NCI-H187 treated with DMSO at 0.1 percent for 48 hours (cell line): ENCODE data around the gene TSPAN7.

Source experiments
- DNase-seq: peaks from one replicate; lab custom pipeline; 2025; lab: John Stamatoyannopoulos, UW

Gene TSPAN7

DNA sequence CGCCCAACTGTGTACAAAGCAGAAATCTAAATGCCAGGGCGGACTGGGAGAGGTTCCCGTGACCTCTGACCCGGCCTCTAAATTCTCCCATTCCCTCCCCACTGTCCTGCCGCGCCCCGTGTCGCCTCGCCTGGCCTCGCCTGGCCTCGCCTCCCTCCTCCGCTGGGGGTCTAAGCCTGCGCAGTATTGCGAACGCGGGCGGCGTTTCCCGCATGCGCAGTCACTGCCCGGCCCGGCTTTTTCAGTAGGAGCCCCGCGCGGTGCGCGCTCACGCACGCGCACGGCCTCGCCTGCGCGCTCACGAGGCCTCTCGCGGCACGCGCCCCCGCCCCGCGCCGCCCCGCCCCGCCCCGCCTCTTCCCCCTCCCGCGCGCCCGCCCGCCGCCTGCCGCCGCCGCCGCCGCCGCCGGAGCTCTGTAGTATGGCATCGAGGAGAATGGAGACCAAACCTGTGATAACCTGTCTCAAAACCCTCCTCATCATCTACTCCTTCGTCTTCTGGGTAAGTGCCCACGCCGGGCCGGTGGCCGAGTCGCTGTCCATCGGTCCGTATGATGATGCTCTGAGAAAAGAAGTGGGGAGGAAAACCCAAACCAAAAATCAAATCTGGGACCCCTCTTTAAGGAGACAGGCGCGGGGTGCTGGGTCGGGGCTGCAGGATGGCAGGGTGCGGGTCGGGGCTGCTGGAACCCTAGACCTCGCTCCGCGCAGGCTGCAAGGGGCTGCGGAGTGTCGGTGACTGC, at the start of gene TSPAN7:
Gene TSPAN7 (plus strand): TSS at position 417 of the 743 bp plus-strand sequence. CDS start 5 bp downstream, at position 422.
- DNase-seq: peak; percentile 5

GRCh38 chrX:38513112-38513742, 48.1 kb upstream of the TSPAN7 start:
- DNase-seq: no peak

DNA sequence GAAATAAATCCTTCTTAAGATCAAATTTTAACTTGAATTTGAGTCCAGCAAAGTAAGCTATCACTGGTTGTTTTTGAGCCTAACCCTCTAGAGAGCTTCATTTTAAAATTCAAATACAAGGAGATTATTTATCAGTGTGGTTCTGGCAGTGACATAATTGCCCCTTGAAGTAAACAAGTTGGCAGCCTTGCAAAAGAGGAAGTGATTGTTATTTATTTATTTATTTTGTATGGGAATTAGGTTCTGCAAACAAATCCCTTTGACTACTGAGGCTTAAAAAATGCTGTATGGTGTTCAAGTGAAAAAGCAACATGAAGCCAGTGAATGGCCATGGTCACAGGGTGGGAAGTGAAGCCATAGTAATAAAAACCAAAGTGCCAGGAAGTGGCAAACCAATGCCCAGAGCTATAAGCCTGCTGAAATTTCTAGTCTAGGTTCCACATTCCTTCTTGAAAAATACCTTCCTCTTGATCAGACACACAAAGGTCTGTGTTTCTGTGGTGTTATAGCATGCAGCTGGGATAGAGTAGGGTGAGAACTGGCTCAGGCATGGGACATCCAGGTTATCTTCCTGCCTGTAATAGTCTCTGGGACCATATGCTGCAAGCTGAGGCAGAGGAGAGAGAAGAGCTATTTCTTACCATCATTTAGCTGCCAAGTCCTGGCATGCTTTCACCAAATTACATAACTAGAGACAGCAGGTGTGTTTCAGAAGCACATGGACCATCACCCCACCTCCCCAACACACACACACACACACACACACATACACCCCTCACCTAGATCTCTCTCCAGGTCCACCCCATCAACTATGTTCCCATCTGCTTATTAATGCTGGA, 47.1 kb upstream of the TSPAN7 start:
- DNase-seq: no peak

DNA sequence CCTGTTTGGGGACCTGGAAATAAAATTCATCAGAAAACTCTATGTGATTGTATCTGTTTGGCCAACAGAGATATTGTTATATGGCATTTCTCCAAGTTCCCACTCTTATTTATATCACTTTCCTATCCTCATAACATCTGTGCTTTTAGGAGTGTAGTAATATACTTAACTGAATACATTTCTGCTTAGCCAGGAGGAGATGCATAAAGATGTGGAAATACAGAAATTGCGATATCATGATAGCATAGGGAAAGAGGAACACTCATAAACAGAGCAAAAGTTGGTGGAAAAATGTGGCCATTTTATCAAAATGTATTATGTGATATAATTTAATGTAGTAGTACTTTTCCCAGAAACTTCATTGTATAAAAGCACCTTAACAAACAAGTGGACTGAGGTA, 46.1 kb upstream of the TSPAN7 start:
- no peak for DNase-seq

GRCh38 chrX:38516196-38516774, 45.1 kb upstream of the TSPAN7 start:
- no peak for DNase-seq

GRCh38 chrX:38519651-38520050, 41.7 kb upstream of the TSPAN7 start:
- DNase-seq: no peak

GRCh38 chrX:38538134-38538533, 23.2 kb upstream of the TSPAN7 start:
- no peak for DNase-seq

DNA sequence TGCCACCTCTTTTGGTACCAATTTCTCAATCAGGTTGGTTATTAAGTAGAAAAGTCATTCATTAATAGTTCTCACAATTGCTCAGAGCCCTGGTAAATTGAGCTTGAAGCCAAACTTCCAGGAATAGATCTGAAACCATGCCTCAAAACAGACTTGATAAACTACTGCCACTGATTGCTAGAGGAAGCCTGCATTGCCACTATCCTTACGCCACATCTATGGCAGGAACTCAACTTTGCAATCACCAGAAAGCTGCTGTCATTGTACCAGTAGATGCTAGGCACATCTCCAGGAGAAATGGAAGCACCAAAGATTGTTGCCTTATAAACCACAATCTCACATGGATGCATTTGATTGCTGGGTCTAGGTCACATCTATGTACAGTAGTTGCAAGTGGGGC, 21.6 kb upstream of the TSPAN7 start:
- no peak for DNase-seq

- DNase-seq: no peak
Observed at GRCh38 chrX:38548508-38548907, 12.8 kb upstream of the TSPAN7 start.

GRCh38 chrX:38552721-38553120, 8.6 kb upstream of the TSPAN7 start:
- no peak for DNase-seq

GRCh38 chrX:38558686-38559085, 2.7 kb upstream of the TSPAN7 start:
- DNase-seq: no peak

DNA sequence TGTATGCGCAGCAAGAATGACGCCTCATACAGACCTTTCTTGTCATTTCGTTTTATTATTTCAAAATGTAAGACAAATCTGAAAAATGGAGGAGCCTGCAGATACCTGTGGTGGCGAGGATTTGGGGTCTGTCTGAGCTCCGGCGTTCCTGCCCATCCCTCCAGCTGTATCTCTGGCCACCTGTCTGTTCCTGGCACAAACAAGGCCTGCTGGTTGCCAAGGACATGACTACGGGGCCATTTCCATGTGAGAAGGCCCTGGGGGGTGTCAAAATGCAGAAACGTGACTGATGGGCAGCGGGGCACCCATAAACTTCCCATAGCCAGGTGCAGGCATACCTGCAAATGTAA, 591 bp upstream of the TSPAN7 start:
- no peak for DNase-seq

DNA sequence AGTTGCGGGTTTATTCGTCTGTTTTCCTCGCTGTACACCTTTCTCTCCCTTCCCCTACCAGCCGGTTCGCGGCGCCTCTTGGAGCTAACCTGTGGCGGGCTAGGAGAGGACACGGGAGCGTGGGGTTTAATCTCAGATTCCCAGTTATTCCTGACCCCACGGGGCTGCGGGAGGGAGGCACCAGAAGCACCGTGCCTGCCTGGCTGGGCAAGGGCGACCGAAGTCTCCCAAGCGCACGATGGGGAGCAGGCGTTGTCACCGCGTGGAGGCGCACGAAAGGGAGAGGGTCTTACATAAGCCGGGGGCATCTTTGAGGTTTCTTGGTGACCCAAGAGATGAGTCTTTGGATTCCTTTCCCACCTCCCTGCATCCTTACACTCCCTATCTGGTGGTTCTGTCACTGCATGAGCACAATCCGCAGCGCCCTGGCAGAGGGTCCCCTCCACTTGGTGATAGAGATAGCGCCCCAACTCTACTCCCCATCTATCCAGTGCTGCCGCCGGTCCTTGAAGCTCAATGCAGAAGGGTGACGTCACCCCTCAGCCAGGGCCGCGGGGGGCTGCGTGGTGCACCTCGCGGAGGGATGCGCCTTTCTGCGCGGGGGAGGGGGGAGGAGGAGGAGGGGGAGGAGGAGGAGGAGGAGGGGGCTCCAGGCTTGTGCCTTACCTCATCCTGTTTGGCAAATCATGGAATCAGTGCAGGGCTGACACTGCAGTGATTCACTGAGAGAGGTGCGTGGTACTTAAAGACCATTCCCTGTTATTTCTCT, 793 bp downstream of the TSPAN7 start:
- DNase-seq: no peak

DNA sequence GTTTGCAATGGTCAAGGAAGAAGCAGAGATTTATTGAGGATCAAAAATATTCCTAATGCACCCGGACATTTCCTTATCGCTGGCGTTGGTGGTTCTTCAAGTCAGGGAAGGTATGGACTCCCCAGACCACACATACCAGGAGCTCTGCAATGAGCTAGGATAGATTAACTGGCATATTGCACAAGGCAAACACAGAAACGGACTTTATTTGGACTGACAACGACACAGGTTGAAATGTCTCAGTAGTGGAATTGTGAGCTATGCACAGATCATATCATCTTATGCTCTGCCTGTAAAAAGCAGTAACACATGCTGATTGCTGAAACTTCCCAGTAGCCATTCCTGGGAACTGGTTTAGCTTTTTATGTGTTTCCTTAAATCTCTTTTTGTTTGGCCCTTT, 1.7 kb downstream of the TSPAN7 start:
- DNase-seq: no peak

DNA sequence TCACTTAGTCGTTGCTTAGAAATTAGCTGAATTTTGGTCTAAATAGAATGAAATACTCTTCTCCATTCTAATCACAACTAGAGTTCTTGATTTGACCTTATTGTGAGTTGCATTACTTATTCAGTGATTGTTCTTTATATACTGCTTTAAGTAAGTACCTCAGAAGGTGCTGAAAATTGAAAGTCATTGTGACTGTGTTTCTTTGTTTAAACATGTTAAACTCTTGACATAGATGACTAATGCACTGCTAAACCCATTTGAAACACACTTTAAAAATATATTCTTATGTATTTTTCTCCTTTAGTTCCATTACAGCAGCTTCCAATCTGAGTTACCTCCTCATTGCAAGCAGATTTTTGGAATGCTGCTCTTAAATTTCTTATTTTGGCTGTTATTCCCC, 9.1 kb downstream of the TSPAN7 start:
- DNase-seq: no peak

DNA sequence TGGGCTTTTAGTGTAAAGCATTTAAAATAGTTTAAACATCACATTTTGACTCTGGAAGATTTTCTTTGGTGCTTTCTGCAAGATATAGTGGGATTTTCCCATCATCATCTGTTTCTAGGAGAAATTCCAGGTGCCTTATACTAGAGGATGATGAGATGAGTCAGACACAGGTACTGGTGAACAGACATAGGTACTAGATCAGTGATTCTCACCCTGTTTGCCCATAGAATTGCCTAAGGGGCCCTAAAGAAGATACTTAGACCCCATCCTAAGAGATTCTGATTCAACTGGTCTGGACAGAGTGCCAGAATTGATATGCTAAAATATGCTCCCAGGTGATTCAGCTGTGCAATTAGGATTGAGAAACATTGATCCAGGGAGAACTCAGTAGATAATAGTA, 9.7 kb downstream of the TSPAN7 start:
- DNase-seq: no peak

- no peak for DNase-seq
Observed at GRCh38 chrX:38574858-38575257, 13.5 kb downstream of the TSPAN7 start.

- no peak for DNase-seq
Observed at GRCh38 chrX:38575888-38576287, 14.5 kb downstream of the TSPAN7 start.

- no peak for DNase-seq
Observed at GRCh38 chrX:38577738-38578137, 16.4 kb downstream of the TSPAN7 start.

DNA sequence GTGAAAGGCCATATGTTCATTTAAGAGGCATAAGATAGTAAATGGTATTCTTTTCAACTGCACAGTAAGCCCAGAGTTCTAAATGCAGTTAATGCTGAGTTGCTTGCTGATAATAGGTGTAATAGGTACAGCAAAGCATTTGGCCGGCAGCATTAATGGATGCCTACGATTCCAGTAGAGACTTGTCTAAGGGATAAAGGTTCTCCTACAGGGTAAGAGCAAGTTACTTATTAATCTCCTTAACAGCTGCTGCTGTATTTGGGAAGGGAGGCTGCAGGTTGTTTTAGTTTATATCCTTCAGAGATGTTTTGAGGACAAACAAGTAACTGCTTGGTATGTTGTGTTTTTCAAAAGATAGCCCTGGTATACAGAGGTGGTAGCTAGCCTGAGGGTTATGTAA, 16.8 kb downstream of the TSPAN7 start:
- DNase-seq: no peak

DNA sequence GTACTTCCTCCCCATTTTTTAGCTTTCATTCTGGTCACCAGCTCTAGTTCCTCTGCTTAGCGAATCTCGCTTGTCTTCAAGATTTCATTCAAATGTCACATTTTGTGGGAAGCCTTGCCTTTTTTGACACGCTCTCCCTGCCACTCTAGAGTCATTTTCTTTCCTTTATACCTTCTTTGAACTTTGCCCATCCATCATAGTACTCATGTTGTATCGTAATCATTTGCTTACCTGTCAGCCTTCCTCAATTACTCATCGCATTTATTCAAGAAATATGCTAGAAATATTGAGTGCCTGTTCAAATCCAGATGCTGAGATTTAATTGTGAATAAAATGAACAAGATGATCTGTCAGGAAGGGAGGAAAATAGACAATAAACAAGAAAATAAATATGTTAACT, 21.8 kb downstream of the TSPAN7 start:
- DNase-seq: no peak

DNA sequence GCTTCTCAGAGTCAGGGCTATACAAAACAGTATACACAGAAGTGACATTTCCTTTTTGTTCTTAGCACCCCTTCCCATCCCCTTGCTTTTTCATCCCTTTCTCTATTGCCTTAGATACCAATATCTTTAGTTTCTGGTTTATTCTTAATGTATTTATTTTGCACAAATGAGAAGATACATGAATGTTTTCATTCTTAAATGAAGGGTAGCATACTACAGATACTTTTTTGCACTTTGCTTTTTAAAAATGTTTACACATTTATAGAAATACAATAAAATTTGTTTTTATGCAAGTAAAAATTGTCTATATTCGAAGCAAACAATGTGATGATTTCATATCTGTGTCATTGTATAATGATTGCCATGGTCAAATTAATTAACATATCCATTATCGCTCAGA, 33.1 kb downstream of the TSPAN7 start:
- DNase-seq: no peak
